Uterus (tissue), 4 donors: ENCODE measurements around the gene IRF8. TPM values are rescaled to one million over a fixed set of nuclear protein-coding genes. Genes with fewer than 3 reads are reported as not detected.

ENCODE experiments used
- DNase-seq, 2 donors: peaks; one replicate each; pipeline ENCODE4 v3.0.0-alpha.2; 2019 to 2020
- H3K27ac ChIP-seq, 2 donors: fragments of 200-600 bp; sonication (generic); 1 replicate in 1 of 2; 2 replicates in 1 of 2; pipeline ENCODE4 v1.5.1; 2016 to 2018
- H3K27me3 ChIP-seq, 2 donors: fragments of 200-600 bp; sonication (generic); one replicate each; pipeline ENCODE4 v1.5.1; 2018 to 2019; ENCODE audit warnings: control low read depth in 1 of 2
- H3K36me3 ChIP-seq, 2 donors: fragments of 200-600 bp; sonication (generic); one replicate each; pipeline ENCODE4 v1.5.1; 2019; ENCODE audit warnings: control low read depth in 1 of 2
- H3K4me1 ChIP-seq, 2 donors: fragments of 200-600 bp; sonication (generic); one replicate each; pipeline ENCODE4 v1.5.1; 2018 to 2019; ENCODE audit warnings: control low read depth in 1 of 2
- H3K4me3 ChIP-seq, 2 donors: fragments of 200-600 bp; sonication (generic); 1 replicate in 1 of 2; 2 replicates in 1 of 2; pipeline ENCODE4 v1.5.1; 2018 to 2019; ENCODE audit warnings: mild to moderate bottlenecking in 1 of 2
- H3K9me3 ChIP-seq, 2 donors: fragments of 200-600 bp; sonication (generic); one replicate each; pipeline ENCODE4 v1.5.1; 2019; ENCODE audit warnings: control low read depth in 1 of 2
- POLR2A ChIP-seq, 2 donors: fragments of 450-650 bp; IDR thresholded peaks; one replicate each; pipeline ENCODE4 v1.6.1; 2016; ENCODE audit warnings: antibody characterized with exemption in 2 of 2, mild to moderate bottlenecking in 1 of 2, moderate library complexity in 1 of 2
- intact Hi-C: fragments of 100-400 bp; cut with DNase I; formaldehyde crosslinking; loops from one replicate; pipeline ENCODE4 v1.15.1; 2023; ENCODE audit warnings: low total_unique reads
- total RNA-seq, 4 donors: library from RNA; depleted of rRNA in 3 of 4; stranded (reverse); fragments of >200 nt in 3 of 4; gene quantifications; one replicate each; pipeline versions ENCODE4 v1.1.0 to v1.2.4, GENCODE V29; 2014 to 2023
- TF ChIP-seq, protein P1 (sequence below), 4 experiments: fragments of 200-600 bp in 2 of 4; fragments of 450-650 bp in 2 of 4; sonication (generic) in 2 of 4; IDR thresholded peaks; one replicate each; pipeline ENCODE4 v1.5.1; 2016 to 2019; ENCODE audit warnings: antibody characterized with exemption in 4 of 4, mild to moderate bottlenecking in 2 of 4, moderate library complexity in 1 of 4
- donor health status: DM: yes; HTN: yes; CAD: no.

Gene IRF8
- total RNA-seq, 4 donors from 2014 or later, result 3.7 to 17.3 (median 3.8) TPM; not detected in 1

DNA sequence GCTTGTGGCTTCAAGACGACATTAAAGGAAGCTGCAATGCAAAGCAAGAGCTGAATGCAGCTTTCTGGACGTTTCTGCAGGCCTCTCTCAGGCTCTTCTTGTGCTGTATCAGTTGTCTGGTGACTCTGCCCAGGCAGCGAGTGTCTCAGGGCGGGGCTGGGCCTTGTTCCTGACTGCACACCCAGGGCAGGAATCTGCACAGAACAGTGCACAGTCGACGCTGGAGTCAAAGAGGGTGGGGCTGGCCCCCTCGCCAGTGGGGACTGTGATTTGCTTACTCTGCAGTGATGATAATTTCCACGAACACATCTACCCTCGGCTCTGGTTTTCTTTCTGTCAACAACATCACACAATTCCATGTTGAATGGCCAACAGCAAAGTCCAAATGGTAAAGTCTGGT, 60.7 kb downstream of the IRF8 start:
- no peak for DNase-seq
- intact Hi-C loops, result no loop called here
- no peak overlapping the region for H3K27ac ChIP-seq
- no peaks in the 10 kb centered on the region for H3K4me1 ChIP-seq
- no peak for TF ChIP-seq POLR2A (IDR thresholded peaks at IDR 0.05)
- TF ChIP-seq, protein P1, sequence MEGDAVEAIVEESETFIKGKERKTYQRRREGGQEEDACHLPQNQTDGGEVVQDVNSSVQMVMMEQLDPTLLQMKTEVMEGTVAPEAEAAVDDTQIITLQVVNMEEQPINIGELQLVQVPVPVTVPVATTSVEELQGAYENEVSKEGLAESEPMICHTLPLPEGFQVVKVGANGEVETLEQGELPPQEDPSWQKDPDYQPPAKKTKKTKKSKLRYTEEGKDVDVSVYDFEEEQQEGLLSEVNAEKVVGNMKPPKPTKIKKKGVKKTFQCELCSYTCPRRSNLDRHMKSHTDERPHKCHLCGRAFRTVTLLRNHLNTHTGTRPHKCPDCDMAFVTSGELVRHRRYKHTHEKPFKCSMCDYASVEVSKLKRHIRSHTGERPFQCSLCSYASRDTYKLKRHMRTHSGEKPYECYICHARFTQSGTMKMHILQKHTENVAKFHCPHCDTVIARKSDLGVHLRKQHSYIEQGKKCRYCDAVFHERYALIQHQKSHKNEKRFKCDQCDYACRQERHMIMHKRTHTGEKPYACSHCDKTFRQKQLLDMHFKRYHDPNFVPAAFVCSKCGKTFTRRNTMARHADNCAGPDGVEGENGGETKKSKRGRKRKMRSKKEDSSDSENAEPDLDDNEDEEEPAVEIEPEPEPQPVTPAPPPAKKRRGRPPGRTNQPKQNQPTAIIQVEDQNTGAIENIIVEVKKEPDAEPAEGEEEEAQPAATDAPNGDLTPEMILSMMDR (IDR thresholded peaks at IDR 0.05), result no peak
- no peaks in the 10 kb centered on the region for H3K9me3 ChIP-seq
- no peaks in the 10 kb centered on the region for H3K27me3 ChIP-seq
- no peaks in the 10 kb centered on the region for H3K36me3 ChIP-seq
- H3K4me3 ChIP-seq, result no peak overlapping the region

GRCh38 chr16:85960486-85961046, 61.6 kb downstream of the IRF8 start:
- H3K4me3 ChIP-seq, result no peak overlapping the region
- no peaks in the 10 kb centered on the region for H3K9me3 ChIP-seq
- H3K27ac ChIP-seq, result no peak overlapping the region
- H3K36me3 ChIP-seq, result no peaks in the 10 kb centered on the region
- intact Hi-C loops, result no loop called here
- H3K27me3 ChIP-seq, result no peaks in the 10 kb centered on the region
- H3K4me1 ChIP-seq, result no peaks in the 10 kb centered on the region
- DNase-seq, result no peak
- no peak for TF ChIP-seq POLR2A (IDR thresholded peaks at IDR 0.05)
- TF ChIP-seq, protein P1 (IDR thresholded peaks at IDR 0.05), result no peak

GRCh38 chr16:85961988-85962915, 63.3 kb downstream of the IRF8 start:
- Histone ChIP-seq H3K9me3 (no peaks in the 10 kb centered on the region), H3K27me3 (no peaks in the 10 kb centered on the region), H3K4me1 (no peaks in the 10 kb centered on the region), H3K27ac (no peak overlapping the region), H3K36me3 (no peaks in the 10 kb centered on the region), H3K4me3 (no peak overlapping the region)
- TF ChIP-seq, protein P1 (IDR thresholded peaks at IDR 0.05), result no peak
- TF ChIP-seq POLR2A (IDR thresholded peaks at IDR 0.05), result no peak
- no peak for DNase-seq
- intact Hi-C loops, result no loop called here

DNA sequence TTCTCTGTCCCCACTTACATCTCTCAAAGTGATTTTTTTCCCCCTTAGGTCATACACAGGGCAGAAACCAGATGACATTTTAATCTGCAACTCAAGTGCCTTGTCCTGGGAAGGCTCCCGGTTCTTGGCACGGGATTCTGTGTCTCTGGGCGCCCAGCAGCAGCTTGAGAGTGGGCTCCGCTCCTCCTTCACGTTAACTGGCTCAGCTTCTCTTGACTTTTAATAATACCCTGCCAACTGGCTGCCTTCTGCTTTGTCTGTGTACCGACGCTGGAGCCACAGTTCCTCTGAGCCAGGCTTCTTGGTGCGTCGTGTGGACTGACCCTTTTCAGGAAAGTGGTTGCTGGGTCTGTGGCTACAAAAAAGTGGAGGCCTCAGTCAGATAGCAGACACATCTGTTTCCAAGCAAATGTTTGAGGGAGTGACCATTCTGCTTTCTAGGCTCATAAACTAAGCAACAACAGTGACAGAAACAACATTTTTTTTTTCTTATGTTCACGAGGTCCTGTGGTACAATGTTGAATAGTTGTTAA, 64.9 kb downstream of the IRF8 start:
- no peaks in the 10 kb centered on the region for H3K9me3 ChIP-seq
- H3K27me3 ChIP-seq, result no peaks in the 10 kb centered on the region
- intact Hi-C loops, result no loop called here
- peak in 1 of 2 donors; percentile 44 for DNase-seq
- TF ChIP-seq, protein P1 (IDR thresholded peaks at IDR 0.05), result no peak
- no peak for TF ChIP-seq POLR2A (IDR thresholded peaks at IDR 0.05)
- H3K36me3 ChIP-seq, result no peaks in the 10 kb centered on the region
- H3K4me3 ChIP-seq, result no peak overlapping the region
- H3K4me1 ChIP-seq, result no peaks in the 10 kb centered on the region
- peak overlapping the region in 1 of 2 donors; percentile 4 for H3K27ac ChIP-seq

- intact Hi-C loops, result no loop called here
- Histone ChIP-seq H3K4me3 (no peak overlapping the region), H3K27me3 (no peaks in the 10 kb centered on the region)
These were observed 66.2 kb downstream of the IRF8 start for GRCh38 chr16:85965125-85965524.

More at GRCh38 chr16:85965125-85965524, 66.2 kb downstream of the IRF8 start:
- H3K36me3 ChIP-seq, result no peaks in the 10 kb centered on the region
- DNase-seq, result no peak
- TF ChIP-seq, protein P1 (IDR thresholded peaks at IDR 0.05), result no peak
- TF ChIP-seq POLR2A (IDR thresholded peaks at IDR 0.05), result no peak
- no peaks in the 10 kb centered on the region for H3K9me3 ChIP-seq
- H3K27ac ChIP-seq, result no peak overlapping the region
- no peaks in the 10 kb centered on the region for H3K4me1 ChIP-seq
